HG03432 (cell line): Measurements from ENCODE around the gene DIP2C.
"Not testable (repeated sequence)": the region's sequence is repeated elsewhere in the genome, so short reads cannot be mapped to it uniquely, and the experiment has no call there.

Experiments used
- ATAC-seq: cut with Tn5 transposase; IDR thresholded peaks from one replicate; pipeline ENCODE4 v1.9.1; 2021; ENCODE audit warnings: mild to moderate bottlenecking, moderate library complexity; ENCODE audit not compliant: unreplicated experiment

DIP2C gene

DNA sequence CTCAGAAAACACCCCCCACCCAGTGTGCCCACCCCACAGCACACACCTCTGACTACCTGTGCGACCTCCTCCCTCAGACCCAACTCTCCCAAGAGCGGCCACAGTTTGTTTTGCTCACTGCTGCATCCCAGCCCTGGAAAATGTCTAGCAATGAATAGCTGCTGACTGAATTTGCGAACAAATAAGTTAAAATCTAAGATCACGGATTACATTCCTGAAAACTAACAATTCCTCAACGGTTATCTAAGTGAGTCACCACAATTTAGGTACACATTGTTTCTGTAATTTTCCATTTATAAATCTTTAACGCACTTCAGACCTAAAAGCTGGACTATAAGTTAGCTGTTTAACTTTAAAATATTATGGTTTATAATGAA, 319.0 kb downstream of the DIP2C start:
- ATAC-seq, result no peak

DNA sequence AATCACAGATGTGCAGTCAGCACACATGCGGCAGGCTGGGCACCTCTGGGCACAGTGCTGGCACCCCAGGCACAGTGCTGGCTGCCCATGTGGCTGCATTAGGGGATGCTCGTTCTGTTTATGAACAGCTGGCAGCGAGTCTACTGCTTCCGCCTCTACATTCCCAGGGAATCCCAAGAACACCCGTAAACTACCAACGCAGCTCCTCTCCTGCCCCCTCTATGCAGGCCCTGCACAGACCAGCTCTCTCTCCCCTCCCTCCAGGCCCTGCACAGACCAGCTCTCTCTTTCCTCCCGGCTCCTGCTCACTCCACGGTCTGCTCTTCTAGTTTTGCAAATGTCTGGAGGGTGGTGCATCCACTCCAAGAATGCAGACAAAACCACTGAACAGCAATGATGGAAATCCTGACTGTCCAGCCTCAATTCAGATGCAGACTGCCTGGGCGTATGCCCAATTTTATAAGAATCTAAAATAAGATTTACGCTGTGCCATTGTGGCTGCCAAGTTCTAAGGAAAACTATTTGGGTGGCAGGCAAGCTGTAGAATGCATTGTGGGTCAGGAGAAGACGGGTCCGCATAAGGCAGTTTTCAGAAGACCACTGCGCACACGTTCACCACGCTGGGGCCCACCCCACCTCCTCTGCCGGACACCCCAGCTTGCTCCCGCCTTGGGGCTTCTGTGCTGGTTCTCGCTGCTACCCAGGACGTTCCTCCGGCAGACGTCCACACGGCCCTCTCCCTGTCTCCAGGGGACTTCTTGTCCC, 319.6 kb downstream of the DIP2C start:
- no peak for ATAC-seq

DNA sequence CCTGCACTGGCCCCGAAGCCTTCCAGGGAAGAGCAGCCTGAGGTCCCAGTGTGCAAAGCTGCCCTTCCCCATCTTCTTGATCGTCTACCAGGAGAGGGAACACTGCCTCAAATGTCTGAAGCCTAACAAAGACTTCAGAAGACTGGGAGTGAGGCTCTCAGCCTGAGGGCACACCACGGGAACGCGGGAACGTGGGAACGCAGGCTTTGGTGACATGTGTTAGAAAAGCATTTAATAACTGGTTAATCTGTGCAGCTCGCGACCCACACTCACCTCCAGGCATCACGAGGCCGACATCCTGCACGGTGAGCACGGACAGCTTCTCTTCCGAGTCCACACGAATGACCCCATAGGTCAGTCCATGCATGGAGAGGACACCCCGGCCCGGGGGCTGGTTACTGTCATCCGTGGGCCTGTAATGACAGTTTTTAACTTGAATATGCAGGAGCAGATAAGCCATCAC, 320.2 kb downstream of the DIP2C start:
- ATAC-seq, result no peak

DNA sequence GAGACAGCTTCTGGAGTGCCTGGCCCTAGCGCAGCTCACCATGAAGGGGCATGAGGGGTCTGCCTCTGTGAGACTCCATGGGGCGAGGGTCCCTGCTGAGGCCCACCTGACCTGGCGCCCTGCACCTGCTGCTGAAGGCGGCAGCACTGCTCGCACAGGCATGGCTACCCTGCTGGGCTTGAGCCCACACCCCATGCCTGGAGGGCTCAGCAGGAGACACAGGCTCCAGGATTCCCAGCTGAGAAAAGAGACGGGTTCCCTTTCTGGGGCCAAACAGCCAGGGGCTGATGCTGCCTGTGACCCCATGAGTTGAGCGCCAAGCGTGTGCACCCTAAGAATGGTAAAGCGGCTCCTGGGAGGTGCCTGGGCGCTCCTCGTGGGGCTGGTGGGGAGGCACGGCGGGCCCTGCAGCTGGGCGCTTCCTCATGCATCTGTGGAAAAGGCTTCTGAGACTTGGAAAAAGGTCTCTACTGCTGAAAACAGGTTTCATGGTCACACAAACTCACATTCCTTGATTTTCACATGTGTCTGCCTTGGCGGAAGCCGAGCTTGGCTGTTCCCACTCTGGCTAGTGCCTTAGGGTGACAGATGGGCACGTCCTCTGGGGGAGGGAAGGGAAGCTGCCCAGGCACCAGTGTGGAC, 320.8 kb downstream of the DIP2C start:
- ATAC-seq, result no peak

DNA sequence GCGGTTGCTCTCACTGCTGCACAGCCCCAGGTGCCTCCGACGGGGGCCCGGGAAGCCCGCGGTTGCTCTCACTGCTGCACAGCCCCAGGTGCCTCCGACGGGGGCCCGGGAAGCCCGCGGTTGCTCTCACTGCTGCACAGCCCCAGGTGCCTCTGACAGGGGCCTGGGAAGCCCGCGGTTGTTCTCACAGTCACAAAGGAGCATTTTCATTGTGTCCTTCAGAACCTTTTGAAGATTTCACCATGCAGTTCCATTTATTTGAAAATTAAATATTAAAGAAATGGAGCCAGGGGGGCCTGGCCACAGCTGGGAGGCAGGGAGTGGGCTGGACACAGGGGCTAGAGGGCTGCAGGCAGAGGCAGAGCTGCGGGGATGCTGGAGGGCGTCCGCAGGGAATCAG, 321.4 kb downstream of the DIP2C start:
- not testable (repeated sequence) for ATAC-seq

DNA sequence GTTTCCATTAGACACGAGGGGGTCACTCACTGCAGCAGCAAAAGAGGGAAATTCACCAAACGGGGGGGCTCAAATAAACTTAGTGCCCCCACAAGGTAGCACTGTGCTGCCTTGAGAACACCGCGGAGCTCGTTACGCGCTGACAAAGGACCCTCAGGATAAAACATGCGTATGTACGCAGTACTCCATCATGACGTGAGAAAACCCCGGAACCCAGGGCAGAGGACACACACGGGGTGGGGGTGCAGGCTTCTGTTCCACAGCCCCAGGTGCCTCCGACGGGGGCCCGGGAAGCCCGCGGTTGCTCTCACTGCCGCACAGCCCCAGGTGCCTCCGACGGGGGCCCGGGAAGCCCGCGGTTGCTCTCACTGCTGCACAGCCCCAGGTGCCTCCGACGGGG, 321.8 kb downstream of the DIP2C start:
- ATAC-seq, result no peak

DNA sequence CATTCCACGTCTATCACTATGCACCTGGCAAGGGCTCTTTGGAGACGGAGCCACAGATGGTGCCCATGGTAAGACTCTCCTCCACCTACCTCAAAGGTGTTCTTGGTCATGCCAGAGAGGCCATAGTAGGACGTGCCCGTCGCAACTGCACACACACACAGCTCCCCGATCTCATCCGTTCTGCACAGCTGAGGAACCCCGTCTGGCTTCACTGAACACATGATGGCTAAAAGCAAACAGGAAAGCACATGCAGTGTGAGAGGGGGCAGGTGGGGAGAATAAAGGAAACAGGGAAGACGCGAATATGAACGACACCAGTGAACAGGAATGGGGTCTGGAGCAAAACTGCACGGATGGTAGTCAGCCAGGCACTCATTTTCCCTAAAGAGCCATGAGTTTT, 323.3 kb downstream of the DIP2C start:
- no peak for ATAC-seq

DNA sequence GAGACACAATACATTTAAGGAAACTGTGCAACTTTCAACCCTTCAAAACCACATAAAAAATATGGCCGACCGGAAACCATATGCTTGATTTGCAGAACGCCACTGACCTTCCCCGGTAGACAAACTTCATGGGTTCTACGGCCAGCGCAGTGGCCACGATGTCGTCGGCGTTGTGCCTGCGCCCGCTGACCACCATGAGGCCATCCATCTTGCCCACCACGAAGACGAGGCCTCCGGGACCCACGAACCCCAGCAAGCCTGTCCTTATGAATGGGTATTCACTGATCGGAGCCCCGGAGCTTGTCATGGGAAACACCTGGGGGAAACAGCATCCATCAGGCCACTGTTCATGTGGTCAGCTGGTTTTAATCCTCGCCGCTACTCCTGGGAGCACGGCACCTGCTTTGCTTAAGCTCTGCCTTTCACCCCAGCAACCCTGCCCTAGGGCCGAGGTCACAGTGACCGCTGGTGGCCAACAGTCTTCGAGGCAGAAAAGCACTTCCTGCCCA, 325.1 kb downstream of the DIP2C start:
- ATAC-seq, result no peak

DNA sequence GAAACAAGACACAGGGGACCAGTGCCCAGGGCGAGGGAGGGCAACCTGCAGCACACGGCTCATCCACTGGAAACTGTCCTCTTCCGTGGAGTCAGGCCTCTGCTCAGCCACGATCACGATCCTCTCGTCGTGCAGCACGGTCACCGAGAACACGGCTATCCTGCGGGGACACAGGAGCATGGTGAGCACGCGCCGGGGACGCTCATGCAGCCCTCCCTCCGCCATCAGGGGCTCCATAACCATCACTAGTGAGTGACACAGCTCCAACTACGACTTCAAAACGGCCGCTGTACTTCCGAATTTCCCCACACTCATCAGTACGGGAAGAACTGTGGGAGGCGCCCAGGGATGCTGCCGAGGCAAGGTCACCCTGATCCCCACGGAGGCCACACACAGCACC, 326.3 kb downstream of the DIP2C start:
- ATAC-seq, result no peak

DNA sequence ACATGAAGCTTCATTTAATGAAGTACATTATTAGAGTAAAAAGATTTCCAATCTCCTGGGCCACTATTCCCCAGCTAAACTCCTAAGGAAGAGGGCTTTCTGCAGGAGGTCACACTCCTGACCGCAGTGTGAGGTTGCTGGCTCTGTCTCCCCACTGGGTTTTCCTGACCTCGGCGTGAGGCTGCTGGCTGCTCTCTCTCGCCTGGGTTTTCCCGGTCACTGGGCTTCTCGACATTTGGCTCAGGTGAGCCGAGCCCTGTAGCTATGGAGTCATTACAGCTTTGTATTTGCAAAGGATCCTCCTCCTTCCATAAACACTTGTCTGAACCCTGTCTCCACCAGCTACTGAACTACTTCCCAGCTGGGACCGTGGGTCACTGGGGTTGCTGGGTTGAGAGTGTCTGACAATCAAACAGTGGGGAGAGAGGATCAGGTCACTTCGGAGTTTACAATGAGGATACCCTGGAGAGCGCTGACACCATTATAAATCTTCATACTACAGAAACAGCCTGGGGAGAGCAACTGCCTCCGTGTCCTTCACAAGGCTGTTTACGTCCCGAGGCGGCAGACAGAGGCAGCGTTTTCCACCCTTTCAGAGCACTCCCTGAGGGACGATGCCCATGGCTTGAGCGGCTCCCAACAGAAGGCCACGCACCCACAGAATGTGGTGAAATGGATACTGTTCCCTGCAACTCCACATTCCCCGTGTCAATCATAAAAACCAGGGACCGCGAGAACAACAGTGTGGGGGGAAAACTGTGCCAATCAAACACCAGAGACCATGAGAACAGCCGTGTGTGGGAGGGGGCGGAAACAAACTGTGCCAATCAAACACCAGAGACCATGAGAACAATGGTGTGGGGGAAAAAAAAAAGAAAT, 328.0 kb downstream of the DIP2C start:
- no peak for ATAC-seq

DNA sequence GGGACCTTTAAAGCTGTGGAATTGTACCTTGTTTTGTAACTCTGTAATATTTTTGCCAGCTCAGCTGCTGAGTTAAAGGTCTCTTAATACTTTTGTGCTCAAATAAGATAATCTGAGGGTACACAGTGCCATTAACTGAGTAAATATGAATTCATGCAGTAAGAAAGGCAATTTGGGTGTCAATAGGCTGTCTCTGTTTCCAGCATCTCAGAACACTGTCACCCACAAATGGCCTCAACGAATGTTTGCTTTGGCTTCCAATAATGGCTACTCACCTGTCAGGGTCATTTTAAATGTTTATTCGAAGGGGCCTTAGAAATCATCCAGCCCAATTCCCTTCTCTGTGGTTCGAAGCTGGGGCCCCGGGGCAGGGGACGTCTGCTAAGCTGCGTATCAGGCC, 328.8 kb downstream of the DIP2C start:
- ATAC-seq, result no peak

DNA sequence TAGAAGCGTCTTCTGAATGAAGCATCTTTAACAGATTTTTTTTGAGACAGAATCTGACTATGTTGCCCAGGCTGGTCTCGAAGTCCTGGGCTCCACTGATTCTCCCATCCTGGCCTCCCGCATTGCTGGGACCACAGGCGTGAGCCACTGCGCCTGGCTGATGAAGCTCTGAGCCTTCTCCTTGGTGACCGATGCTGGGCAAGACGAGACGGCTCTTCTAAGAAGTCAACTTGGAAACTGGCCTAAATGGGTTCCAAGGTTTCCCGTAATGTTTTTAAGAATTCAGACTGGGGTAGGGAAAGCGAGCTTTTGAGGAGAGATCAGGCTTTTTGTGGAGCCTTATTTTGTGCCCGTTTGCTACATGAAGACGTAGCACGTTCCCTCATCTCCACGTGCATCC, 329.7 kb downstream of the DIP2C start:
- no peak for ATAC-seq

DNA sequence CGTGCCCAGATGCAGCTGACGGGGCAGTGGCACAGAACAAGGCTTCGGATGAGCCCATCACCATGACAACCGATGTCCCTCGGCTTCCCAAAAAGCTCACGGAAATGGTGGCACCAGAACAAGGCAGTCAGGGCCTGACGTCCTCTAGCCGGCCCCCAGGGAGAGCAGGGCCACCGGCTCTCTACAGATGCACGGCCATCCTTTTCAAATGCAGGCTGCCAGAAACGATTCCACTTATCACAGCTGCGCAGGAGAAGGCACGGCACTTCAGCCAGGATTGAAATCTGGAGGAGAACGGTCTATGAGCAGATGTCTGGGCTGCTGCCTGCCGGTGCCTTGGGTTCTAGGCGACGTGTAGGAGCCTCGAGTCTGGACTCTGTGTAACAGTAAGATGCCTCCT, 330.4 kb downstream of the DIP2C start:
- no peak for ATAC-seq

DNA sequence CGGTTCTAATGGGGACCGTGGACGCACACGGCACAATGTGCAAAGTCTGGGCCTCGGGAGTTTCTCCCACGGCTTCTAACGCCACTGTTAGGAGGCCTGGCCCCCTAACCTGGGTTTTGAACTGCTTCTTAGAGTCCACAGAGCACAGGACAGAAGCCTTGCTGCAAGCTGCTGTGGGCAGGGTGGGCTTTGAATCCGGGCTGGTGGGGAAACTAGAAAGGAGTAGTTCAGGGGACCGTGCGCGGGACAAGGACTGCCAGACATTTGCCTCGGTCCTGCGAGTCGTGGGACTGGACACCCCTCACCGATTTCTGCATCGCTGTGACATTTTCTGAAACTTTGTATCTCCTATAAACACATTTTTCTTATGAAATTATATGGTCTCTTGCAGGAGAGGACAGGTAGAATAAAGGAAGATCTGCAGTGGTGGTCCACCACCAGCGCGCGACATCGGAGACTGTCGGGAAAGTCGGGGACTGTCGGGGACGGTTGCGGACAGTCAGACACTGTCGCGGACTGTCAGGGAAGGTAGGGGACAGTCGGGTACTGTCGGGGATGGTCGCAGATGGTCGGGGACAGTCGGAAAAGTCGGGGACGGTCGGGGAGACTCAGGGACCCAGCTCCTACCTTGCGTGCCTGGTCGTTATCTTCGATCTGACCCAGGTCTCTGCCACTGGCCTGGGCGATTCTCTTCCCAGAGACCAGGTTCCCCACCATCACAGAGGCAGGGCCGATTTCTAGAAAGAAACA, 332.1 kb downstream of the DIP2C start:
- ATAC-seq, result no peak

DNA sequence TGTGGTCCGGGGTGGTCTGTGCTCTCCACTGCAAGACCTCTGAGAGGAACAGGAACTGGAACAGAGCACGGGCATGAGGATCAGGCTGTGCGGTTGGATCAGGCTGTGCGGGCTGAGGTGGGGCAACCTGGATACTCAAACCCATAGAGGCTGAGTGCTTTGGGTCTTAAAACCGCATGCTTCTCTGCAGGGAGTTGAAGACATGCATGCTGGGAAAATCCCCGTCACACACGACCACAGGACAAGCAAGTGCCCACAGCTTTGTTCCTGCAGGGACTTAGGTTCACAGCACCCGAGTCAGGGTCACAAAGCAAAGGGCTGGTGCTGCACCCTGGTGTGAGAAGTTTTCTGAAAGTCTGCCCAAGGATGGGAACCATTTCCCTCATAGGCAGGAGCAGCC, 333.0 kb downstream of the DIP2C start:
- no peak for ATAC-seq

DNA sequence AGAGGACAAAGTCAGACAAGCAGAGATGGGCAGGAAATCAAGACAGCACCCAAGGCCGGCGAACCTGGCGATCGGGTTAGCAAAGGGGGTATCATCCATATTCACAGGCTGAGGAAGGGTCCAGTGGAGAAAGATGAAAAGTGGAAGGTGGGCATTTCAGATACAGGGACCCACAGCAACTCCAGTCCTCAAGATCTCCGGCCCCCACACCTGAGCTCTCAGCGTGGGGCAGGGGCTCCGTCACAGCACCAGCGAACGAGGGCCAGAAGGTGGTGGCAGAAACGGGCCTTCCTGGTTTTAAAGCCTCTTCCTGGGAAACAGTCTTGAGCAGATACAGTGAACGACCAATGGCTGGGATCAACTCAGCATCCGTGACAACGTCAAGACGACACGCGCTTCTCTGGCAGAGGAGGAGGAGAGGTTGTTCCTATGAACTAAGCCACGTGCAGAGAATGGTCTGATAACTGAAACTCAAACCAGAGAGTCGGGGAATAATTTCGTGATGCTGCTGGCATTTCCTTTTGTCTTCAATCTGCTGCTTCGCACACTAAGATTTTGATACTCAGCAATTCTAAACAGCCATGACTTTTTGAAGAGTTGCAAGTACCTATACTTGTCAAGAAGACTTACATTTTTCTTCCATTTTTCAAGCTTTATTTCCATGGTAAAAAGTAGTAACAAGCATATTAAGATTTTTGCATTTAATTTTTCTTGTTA, 334.4 kb downstream of the DIP2C start:
- no peak for ATAC-seq

DNA sequence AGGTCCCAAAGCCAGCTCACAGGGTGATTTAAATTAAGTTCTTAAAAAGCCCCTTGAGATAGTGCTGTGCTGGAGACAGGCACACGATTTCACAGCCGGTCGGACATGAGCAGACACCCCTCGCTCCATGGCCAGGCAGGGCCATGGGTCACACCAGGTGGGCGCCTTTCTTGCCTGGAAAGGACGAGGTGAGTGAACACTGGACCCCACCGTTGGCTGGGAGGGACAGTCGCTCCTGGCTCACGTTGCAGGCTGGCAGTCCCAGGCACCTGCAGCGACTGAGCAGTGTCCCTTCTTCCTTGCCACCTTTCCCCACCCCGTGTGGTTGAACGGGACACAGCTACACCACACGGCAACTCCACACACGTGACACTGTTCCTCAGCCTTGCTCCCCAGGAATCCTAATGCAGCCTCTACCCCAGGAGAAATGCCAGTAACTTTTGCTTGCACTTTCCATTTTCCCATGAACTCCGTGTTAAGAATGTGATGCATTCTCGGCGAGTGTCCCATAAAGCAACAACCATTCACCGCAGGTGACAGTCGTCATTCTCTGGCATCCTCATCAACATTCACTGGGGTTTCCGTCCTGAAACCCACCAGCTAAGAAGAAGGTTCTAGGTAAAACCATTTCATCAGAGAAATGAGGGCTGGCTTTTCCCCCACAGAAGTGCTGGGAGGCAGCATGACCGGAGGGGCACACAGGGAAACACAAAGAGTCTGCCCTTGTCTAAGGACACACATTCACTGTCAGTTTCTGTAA, 336.8 kb downstream of the DIP2C start:
- ATAC-seq, result no peak

DNA sequence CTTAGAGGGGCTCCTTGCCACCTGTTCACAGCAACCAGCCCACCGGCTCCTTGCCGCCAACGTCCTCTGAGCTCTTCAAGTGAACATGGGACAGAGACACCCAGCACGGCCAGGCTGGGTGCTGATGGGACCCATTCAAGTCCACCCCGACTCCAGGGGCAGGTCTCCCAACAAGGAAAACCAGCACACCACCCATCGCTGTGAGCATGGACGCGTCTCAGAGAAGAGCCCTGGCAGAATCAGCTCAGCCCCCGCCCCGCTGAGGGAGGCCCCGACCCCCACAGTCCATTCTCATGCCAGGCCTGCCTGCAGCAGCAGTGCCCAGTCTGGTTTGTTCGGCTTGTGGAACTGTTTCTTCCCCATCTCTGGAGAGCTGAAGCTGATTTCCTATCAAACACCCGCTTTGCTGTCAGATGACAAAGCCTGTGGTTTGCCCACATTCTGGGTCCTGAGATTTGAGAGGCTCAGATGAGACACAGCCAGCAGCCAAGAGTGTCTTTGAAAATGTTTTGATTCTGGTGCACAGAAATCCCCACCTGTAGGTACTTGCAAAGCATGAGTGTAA, 337.6 kb downstream of the DIP2C start:
- no peak for ATAC-seq

DNA sequence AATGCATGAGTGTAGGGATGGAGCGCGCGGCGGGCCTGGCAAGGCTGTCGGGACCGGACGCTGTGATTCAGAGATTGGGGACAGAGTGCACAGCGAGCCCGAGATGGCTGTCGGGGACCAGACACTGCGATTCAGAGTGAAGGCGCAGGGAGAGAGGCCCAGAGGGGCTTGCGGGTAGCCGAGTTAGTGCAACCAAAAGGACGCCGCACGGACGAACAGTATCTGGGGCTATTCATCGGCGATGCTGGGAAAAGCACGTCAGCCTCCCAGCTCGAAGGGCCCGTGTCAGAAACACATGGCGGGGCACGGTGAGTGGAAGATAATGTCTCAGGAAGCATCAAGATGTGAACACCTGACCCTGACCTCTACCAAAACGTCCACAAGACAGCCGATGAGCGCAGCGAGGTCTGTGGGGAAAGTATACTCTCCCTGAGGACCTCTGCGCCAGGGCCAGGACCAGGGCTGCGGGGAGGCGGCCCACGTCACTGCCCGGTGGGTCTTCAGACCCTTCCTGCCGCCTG, 338.4 kb downstream of the DIP2C start:
- ATAC-seq, result no peak
